ENCODE measurements around the gene PARVB.

DNA sequence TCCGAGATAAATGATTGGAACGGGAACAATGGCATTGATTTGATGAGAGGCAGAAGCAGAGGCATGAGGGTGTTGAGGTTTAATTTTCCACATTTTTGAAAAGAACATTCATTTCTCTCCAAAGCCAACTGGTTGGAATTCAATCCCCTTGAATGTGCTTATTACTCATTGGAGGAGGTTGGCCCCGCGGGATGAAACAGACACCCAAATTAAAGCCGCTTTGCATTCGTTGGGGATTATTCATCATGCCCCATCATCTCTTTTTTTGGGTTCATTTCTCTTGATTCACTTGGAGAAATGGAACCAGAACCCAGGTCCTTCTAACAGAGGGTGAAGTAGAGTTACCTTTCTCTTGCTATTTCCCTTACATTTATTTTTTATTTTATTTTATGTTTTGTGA is 109.1 kb downstream of the PARVB start:
- no peak for TF ChIP-seq CTCF (IDR thresholded peaks at IDR 0.05; ENCODE audit: low read length)
- TF ChIP-seq EZH2 (IDR thresholded peaks at IDR 0.05; ENCODE audit: borderline replicate concordance, low read length) = no peak

Data from OCI-LY1 (cell line).